CD14-positive monocyte (primary cell): ENCODE results near the gene RNF213. TPM values are rescaled to one million over a fixed set of nuclear protein-coding genes. Genes with fewer than 3 reads are reported as not detected.
A peak's percentile ranks its signal among the peaks of the same experiment; 100 is the strongest.

ENCODE experiments used
- DNase-seq, 3 donors: peaks; one replicate each; pipeline ENCODE4 v3.0.0-alpha.2; 2011 to 2022
- H2AFZ ChIP-seq: 2 replicates; pipeline ENCODE4 v1.6.0; 2012; ENCODE audit warnings: mild to moderate bottlenecking, low read depth, low read length, inconsistent platforms; ENCODE audit not compliant: insufficient read depth, poor library complexity, severe bottlenecking
- H3K27ac ChIP-seq, 2 donors: 1 replicate in 1 of 2; 2 replicates in 1 of 2; pipeline ENCODE4 v1.5.1; 2012 to 2013; ENCODE audit warnings: low read length in 2 of 2, control low read depth in 1 of 2, inconsistent platforms in 1 of 2, low read depth in 1 of 2, mild to moderate bottlenecking in 1 of 2
- H3K27me3 ChIP-seq, 2 donors: one replicate each; pipeline versions ENCODE4 v1.6.0 to v1.6.1; 2011 to 2013; ENCODE audit warnings: low read length in 2 of 2; ENCODE audit not compliant: control insufficient read depth in 2 of 2, insufficient read depth in 2 of 2
- H3K36me3 ChIP-seq, 2 donors: replicated peaks in 1 of 2; 1 replicate in 1 of 2; 2 replicates in 1 of 2; pipeline versions ENCODE4 v1.5.1 to v1.6.1; 2012 to 2013; ENCODE audit warnings: low read length in 2 of 2, control low read depth in 1 of 2, inconsistent platforms in 1 of 2, mild to moderate bottlenecking in 1 of 2; ENCODE audit not compliant: insufficient read depth in 2 of 2, control insufficient read depth in 1 of 2
- H3K4me1 ChIP-seq, 2 donors: 1 replicate in 1 of 2; 2 replicates in 1 of 2; pipeline versions ENCODE4 v1.5.1 to v1.6.1; 2012 to 2013; ENCODE audit warnings: low read length in 2 of 2, control low read depth in 1 of 2, inconsistent platforms in 1 of 2, mild to moderate bottlenecking in 1 of 2, moderate library complexity in 1 of 2; ENCODE audit not compliant: insufficient read depth in 2 of 2, control insufficient read depth in 1 of 2
- H3K4me2 ChIP-seq: replicated peaks from 2 replicates; pipeline ENCODE3; 2012; ENCODE audit warnings: low read length, moderate library complexity, mild to moderate bottlenecking; ENCODE audit not compliant: poor library complexity, severe bottlenecking; ENCODE audit errors: extremely low read depth
- H3K4me3 ChIP-seq, 3 experiments: fragments of 200-600 bp in 1 of 3; sonication (generic) in 1 of 3; replicated peaks in 1 of 3; 1 replicate in 2 of 3; 2 replicates in 1 of 3; pipeline ENCODE4 v1.5.1; 2011 to 2013; ENCODE audit warnings: low read length in 3 of 3, mild to moderate bottlenecking in 3 of 3, control low read depth in 2 of 3, low read depth in 2 of 3, inconsistent platforms in 1 of 3, moderate library complexity in 1 of 3
- H3K79me2 ChIP-seq: 2 replicates; pipeline ENCODE4 v1.6.0; 2012; ENCODE audit warnings: mild to moderate bottlenecking, control low read depth, inconsistent platforms, low read length, moderate library complexity; ENCODE audit not compliant: insufficient read depth
- H3K9ac ChIP-seq: 2 replicates; pipeline ENCODE4 v1.6.0; 2017; ENCODE audit warnings: low read length, mild to moderate bottlenecking; ENCODE audit not compliant: insufficient read depth, poor library complexity, severe bottlenecking
- H3K9me3 ChIP-seq, 2 donors: replicated peaks in 1 of 2; 1 replicate in 1 of 2; 2 replicates in 1 of 2; pipeline versions ENCODE4 v1.5.1 to v1.6.1; 2012 to 2013; ENCODE audit warnings: low read length in 2 of 2, control low read depth in 1 of 2; ENCODE audit not compliant: control insufficient read depth in 1 of 2, insufficient read depth in 1 of 2
- H4K20me1 ChIP-seq: 2 replicates; pipeline ENCODE4 v1.6.0; 2012; ENCODE audit warnings: mild to moderate bottlenecking, low read length, control low read depth, moderate library complexity; ENCODE audit not compliant: insufficient read depth
- H3K27ac Mint-ChIP-seq, 7 donors: one replicate each; pipeline ENCODE4 v1.8.0; 2020; ENCODE audit warnings: mild to moderate bottlenecking in 7 of 7, mixed read lengths in 7 of 7, moderate library complexity in 6 of 7, inconsistent platforms in 2 of 7
- H3K27me3 Mint-ChIP-seq, 3 donors: one replicate each; pipeline ENCODE4 v1.8.0; 2021 to 2022; ENCODE audit warnings: low read depth in 3 of 3, mild to moderate bottlenecking in 3 of 3, mixed read lengths in 3 of 3, moderate library complexity in 3 of 3, inconsistent platforms in 1 of 3
- H3K36me3 Mint-ChIP-seq, 2 donors: one replicate each; pipeline ENCODE4 v1.8.0; 2020; ENCODE audit warnings: mixed read lengths in 2 of 2, inconsistent platforms in 1 of 2, mild to moderate bottlenecking in 1 of 2
- H3K4me1 Mint-ChIP-seq: one replicate; pipeline ENCODE4 v1.8.0; 2020; ENCODE audit warnings: mild to moderate bottlenecking, mixed read lengths
- H3K4me3 Mint-ChIP-seq, 2 donors: one replicate each; pipeline ENCODE4 v1.8.0; 2020; ENCODE audit warnings: mild to moderate bottlenecking in 2 of 2, mixed read lengths in 2 of 2, moderate library complexity in 1 of 2
- H3K9me3 Mint-ChIP-seq, 7 donors: one replicate each; pipeline ENCODE4 v1.8.0; 2020 to 2022; ENCODE audit warnings: mixed read lengths in 7 of 7, mild to moderate bottlenecking in 6 of 7, moderate library complexity in 6 of 7, inconsistent platforms in 2 of 7
- CTCF ChIP-seq: fragments of 200-600 bp; IDR thresholded peaks from one replicate; pipeline ENCODE4 v1.8.0; 2022; ENCODE audit warnings: antibody characterized with exemption, mild to moderate bottlenecking
- WGBS: methylation state at CpG from one replicate; pipeline ENCODE4 v1.1.5; 2013; ENCODE audit warnings: missing lambda C conversion rate; ENCODE audit not compliant: insufficient coverage; 5-methylcytosine and 5-hydroxymethylcytosine counted together
- intact Hi-C, 2 donors: fragments of 100-400 bp; cut with micrococcal nuclease; formaldehyde crosslinking; loops; one replicate each; pipeline versions ENCODE4 v1.15.0 to v1.15.1; 2023
- polyA plus RNA-seq, 3 donors: library from polyadenylated mRNA; depleted of rRNA in 1 of 3; unstranded in 2 of 3; stranded (reverse) in 1 of 3; fragments of 300-500 nt in 2 of 3; fragments of >200 nt in 1 of 3; fragmentation: Illumina TruSeq in 2 of 3; gene quantifications; 1 replicate in 2 of 3; 2 replicates in 1 of 3; pipeline ENCODE4 v1.2.3, GENCODE V29; 2012 to 2021

The RNF213 gene
- polyA plus RNA-seq, 3 donors = 10.3 to 196 (median 18.1) TPM

GRCh38 chr17:80227156-80227555 lies 33.5 kb upstream of the RNF213 start:
- Histone ChIP-seq H3K9ac (no peak overlapping the region), H3K27ac (no peak overlapping the region), H3K4me2 (no peak overlapping the region), H3K4me3 (no peak overlapping the region), H3K79me2 (no peaks in the 10 kb centered on the region), H2AFZ (no peak overlapping the region), H3K27me3 (peaks cover 0 to 18% of the 10 kb centered on the region in 2 donors), H4K20me1 (no peaks in the 10 kb centered on the region), H3K9me3 (peaks cover 2 to 7% of the 10 kb centered on the region in 2 donors), H3K4me1 (no peaks in the 10 kb centered on the region), H3K36me3 (peaks cover 0 to 2% of the 10 kb centered on the region in 2 donors)
- Mint-ChIP-seq H3K36me3 (peaks cover 12 to 15% of the 10 kb centered on the region in 2 donors), H3K4me3 (peak overlapping the region in 1 of 2 donors; percentile 7), H3K27me3 (peaks cover 23 to 48% (median 31%) of the 10 kb centered on the region in 3 donors), H3K9me3 (peaks cover 5 to 16% (median 7%) of the 10 kb centered on the region in 7 donors), H3K4me1 (no peaks in the 10 kb centered on the region), H3K27ac (no peak overlapping the region)
- 89% methylated on average over 3 of the region's 4 CpGs for WGBS
- DNase-seq = no peak
- intact Hi-C loops = no loop called here
- TF ChIP-seq CTCF = no peak

- WGBS = 96% methylated on average over 9 of the region's 11 CpGs
- Histone ChIP-seq H3K36me3 (peaks cover 0 to 4% of the 10 kb centered on the region in 2 donors), H3K9ac (no peak overlapping the region), H3K79me2 (no peaks in the 10 kb centered on the region), H3K4me1 (no peaks in the 10 kb centered on the region), H3K4me3 (no peak overlapping the region), H3K9me3 (peaks cover 7 to 12% of the 10 kb centered on the region in 2 donors), H3K27ac (no peak overlapping the region), H3K27me3 (peaks cover 0 to 13% of the 10 kb centered on the region in 2 donors), H2AFZ (no peak overlapping the region), H3K4me2 (no peak overlapping the region), H4K20me1 (no peaks in the 10 kb centered on the region)
- H3K27me3 Mint-ChIP-seq = peaks cover 18 to 45% (median 27%) of the 10 kb centered on the region in 3 donors
- no peak overlapping the region for H3K27ac Mint-ChIP-seq
- H3K36me3 Mint-ChIP-seq = peaks cover 14 to 16% of the 10 kb centered on the region in 2 donors
- H3K4me3 Mint-ChIP-seq = no peak overlapping the region
- TF ChIP-seq CTCF = no peak
- no peak for DNase-seq
- H3K9me3 Mint-ChIP-seq = peaks cover 10 to 19% (median 12%) of the 10 kb centered on the region in 7 donors
- intact Hi-C loops = no loop called here
- H3K4me1 Mint-ChIP-seq = no peaks in the 10 kb centered on the region
These were observed 33.0 kb upstream of the RNF213 start for GRCh38 chr17:80227666-80228065.
